NCI-H69 (cell line): ENCODE measurements around the gene GLUD1.
"Not testable (repeated sequence)": the region's sequence is repeated elsewhere in the genome, so short reads cannot be mapped to it uniquely, and the experiment has no call there.

Experiments
- DNase-seq: peaks from one replicate; lab custom pipeline; 2025; lab: John Stamatoyannopoulos, UW

GLUD1 gene

DNA sequence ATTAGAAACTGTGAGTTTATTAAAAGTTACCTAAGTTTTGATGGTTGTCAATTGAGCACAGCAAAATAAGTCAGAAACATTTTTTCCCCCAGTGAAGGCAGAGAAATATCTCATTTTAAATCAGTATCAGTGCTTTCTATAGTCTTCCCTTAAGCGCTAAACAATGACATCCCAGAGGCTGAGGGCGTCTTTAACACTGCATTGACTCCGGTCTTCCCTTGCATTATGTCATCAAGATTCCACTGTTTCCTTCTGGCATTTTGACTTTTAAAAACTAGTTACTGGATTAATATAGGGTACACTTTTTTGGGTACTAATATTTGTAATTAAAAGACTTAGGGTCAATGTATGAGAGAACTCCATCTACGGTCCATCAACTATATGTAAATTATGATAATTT lies 3.9 kb downstream of the GLUD1 start:
- DNase-seq, result no peak

DNA sequence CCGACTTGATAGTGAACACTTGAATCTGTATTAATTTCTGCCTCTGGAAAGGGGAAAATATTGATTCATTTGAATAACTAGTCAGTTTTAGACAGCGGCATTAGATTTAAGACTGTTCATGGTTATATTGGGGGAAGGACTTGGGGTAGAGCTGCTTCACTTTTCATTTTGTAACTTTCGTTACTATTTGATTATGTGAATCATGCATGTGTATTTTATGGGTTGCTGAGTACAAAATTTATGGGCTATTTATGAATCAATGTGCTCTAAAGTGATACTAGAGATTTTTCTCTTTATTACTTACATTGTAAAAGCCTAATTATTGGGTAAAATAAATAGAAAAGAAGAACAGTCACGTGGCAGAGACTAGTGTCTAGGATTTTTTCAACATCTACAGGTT lies 4.9 kb downstream of the GLUD1 start:
- DNase-seq, result no peak

- DNase-seq, result peak; percentile 28
Measured at GRCh38 chr10:87085537-87085936, 9.1 kb downstream of the GLUD1 start.

DNA sequence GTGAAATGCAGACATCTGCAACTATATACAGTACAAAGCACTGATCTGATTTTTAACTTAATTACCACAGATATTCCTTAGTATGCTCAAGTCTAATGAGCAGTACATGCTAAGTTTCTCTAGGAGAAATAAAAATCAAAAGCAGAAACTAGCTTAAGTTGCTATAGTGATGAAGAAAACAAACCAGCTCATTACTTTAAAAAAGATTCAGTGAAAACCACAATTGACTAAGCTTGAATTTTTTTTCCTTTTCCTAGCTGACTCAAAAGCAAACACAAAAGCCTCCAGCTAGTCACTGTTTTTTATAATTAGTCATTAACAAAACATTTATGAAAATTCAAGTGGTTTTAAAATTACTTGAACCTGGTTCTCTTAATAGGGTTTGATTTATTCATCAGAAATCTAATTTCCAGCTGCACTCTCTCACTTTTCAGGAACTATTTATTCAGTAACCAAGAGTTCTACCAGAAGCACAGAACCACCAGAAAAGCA lies 10.3 kb downstream of the GLUD1 start:
- not testable (repeated sequence) for DNase-seq

DNA sequence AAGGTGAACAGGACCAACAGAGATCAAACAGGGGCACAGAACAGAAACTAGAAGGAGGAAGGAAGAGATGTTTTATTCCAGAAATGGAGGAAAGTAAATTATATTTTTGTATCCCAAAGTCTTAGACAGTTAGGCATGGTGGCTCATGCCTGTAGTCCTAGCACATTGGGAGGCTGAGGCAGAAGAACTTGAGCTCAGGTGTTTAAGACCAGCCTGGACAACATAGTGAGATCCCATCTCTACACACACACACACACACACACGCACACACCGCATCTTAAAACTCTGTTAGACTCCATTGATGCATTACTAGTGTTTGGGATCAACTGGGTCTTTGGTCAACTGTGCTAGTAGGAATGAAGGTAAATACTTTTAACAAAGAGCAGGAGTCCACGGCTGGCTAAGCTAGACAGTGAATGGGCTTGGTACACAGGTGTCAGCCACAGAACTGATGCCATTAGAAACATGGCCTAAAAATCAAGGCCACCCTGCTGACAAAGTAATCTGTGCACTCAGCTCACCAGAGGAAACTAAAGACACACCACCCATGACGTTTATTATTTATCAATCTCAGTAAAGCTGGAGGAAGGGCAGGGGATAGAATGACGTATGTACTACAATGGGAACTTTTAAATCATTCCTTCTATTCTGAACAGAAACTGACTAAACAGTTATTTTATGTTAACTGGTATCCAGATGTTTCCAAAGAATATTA lies 10.9 kb downstream of the GLUD1 start:
- peak; percentile 74 for DNase-seq

GRCh38 chr10:87082219-87082618 lies 12.4 kb downstream of the GLUD1 start:
- DNase-seq, result peak; percentile 3

GRCh38 chr10:87081574-87081973 lies 13.1 kb downstream of the GLUD1 start:
- DNase-seq, result not testable (repeated sequence)

- DNase-seq, result not testable (repeated sequence)
Measured at GRCh38 chr10:87080621-87081020, 14.0 kb downstream of the GLUD1 start.

- DNase-seq, result no peak
Measured at GRCh38 chr10:87079106-87079836, 15.4 kb downstream of the GLUD1 start.

DNA sequence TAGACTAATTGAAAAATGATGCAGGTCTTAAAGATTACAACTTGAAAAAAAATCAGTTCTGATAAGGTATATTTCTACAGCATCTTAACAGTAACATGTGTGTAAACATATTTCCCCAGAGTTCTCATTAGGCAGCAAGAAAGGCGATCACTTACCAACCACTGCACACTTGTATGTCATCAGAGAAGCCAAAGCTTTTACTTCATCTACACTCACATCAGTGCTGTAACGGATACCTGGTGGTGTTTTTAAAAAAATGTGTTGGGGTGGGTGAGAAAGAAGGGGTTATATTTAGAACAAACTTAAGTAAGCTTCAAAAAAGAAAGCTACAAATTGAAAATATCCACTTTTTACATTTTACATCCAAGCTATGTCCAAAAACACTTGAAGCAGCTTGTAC lies 18.2 kb downstream of the GLUD1 start:
- not testable (repeated sequence) for DNase-seq

DNA sequence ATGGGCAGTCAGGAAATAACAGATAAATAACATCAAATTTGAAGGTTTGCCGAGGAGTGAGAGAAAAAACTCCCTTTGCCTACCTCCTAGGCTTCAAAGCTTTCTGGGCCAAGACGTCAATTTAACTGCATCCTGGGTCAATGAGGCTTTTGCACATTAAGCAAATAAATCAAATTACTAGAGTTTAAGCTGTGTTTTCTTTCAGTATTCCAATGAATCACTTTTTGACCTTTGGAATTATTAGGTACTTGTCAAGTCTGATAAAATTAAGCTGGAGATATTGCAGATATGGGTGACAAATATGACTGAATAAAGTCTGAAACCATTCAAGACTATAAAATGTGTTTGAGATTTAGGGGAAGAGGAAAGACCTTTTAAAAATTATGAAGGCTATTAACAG lies 22.2 kb downstream of the GLUD1 start:
- DNase-seq, result no peak

- no peak for DNase-seq
Measured at GRCh38 chr10:87068281-87068680, 26.4 kb downstream of the GLUD1 start.

GRCh38 chr10:87066865-87067264 lies 27.8 kb downstream of the GLUD1 start:
- no peak for DNase-seq

- no peak for DNase-seq
Measured at GRCh38 chr10:87066178-87066577, 28.5 kb downstream of the GLUD1 start.

DNA sequence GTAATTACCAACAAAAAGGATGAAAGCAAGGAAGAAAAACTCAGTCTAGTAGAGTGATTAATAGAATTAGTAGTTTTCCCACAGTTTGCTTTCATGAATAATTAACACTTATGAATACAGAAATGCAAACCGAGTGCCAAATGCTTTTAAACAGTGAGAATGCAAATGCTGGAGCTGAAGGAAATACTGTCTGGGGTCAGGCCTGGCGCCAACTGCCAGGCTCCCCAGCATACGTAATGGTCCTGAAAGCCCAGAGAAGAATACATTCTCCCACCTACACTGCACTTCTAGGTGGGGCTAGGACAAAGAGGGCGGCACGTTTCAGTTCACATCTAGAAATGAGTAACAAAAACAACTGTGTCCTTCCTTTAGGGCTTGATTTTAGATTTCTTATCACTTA lies 30.0 kb downstream of the GLUD1 start:
- no peak for DNase-seq

DNA sequence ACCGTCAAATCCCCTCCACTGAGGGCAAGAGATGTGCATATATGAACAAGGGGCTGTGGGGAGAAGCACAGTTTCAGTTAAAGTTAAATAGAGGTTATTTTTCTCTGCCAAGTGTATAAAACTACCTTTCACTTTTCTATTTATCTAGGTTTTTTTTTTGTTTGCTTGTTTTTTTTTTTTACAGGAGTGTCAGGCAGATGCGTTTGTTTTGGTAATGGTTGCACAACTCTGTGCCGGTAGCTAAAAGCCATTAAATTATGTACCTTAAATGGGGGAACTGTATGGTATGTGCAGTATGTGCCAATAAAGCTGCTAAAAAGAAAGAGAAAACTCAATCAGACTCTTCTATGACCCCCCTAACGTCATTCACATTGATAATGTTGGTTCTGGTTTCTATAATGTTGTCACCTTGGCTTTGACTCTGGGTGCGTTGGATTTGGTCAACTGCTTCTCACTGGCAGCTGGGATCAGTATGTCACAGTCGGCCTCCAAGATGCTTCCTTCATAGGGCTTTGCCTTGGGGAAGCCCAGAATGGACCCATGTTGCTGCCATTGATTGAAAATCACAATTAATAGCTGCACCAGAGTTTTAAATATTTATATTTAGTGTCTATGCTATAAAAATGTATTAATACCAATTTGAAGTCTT lies 34.2 kb downstream of the GLUD1 start:
- no peak for DNase-seq

DNA sequence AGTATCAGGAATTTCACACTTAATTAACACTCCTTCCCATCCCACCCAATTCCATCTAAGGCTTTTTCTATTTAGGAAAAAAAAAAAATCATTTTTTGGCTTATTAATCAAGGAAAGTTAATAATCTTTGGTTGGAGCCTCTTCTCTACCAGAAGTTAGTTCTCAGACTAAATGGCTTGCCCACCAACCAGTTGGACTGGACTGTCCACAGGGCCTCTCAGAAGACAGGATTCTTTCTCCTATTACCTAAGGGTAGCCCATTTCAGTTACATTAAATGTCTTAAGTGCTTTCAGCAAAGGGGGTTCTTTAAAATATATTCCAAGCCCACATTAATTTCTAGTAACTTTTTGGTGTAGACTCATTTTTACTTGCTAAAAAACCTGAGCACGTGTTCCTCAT lies 35.2 kb downstream of the GLUD1 start:
- DNase-seq, result no peak

- DNase-seq, result no peak
Measured at GRCh38 chr10:87058171-87058570, 36.5 kb downstream of the GLUD1 start.

DNA sequence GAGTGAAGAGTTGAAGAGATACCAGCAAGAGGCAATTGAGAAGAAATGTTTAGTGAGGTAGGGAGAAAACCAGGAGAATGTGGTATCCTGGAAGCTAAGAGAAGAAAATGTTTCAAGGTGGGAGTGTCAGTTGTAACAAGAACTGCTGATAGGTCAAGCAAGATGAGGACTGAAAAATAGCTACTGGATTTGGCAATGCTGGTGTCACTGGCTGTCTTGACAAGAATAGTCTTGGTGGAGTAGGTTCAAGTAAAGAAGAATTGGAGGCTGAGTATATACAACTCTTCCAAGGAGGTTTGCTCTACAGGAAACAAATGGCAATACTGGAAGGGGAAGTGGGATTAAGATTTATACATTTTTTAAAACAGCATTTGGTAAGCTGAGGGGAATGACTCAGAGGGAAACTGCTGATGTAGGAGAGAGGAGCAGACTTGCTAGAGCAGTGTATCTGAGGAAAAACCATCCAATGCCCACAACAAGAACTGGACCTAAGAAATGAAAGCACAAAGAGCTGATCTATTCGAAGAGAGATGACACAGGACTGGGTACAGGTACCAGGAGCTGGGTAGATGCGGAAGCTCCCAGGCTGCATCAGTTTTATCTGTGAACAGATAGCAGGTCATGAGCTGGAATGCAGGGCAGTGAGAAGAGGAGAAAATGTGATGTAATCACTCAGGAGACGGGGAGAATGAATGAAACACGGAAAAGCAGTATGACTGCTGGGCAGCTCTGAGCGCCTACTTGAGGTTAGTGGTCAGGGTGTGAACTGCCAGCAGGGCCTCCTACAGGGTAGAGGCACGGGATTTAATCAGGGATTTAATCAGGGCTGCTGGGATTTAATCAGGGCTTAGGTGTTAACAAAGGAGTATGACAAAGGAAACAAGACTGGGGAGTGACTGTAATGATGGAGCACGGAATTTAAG lies 40.0 kb downstream of the GLUD1 start:
- no peak for DNase-seq

GRCh38 chr10:87053577-87054181 lies 41.0 kb downstream of the GLUD1 start:
- no peak for DNase-seq

GRCh38 chr10:87053111-87053510 lies 41.5 kb downstream of the GLUD1 start:
- DNase-seq, result peak; percentile 17
